CD4-positive, alpha-beta T cell (primary cell): ENCODE measurements around the gene ATP8B3. TPM values are rescaled to one million over a fixed set of nuclear protein-coding genes. Genes with fewer than 3 reads are reported as not detected.

Source experiments
- ATAC-seq: fragments of 200-7000 bp; cut with Tn5 transposase; one replicate; pipeline ENCODE4 v1.10.0; 2022; ENCODE audit warnings: mild to moderate bottlenecking; ENCODE audit not compliant: poor library complexity
- CTCF ChIA-PET: fragments of 350-600 bp; sonication (Branson Sonifier 250); formaldehyde crosslinking; loops from one replicate; lab custom pipeline; 2021; ENCODE audit warnings: antibody characterized with exemption, inconsistent platforms; lab: Charles Lee
- POLR2A ChIA-PET: fragments of 350-600 bp; sonication (Branson Sonifier 250); formaldehyde crosslinking; loops from one replicate; lab custom pipeline; 2021; ENCODE audit warnings: antibody characterized with exemption, inconsistent platforms; lab: Charles Lee
- DNase-seq, 14 experiments: peaks; one replicate each; pipeline ENCODE4 v3.0.0-alpha.2; 2013 to 2020; ENCODE audit warnings: mixed read lengths in 2 of 14
- H3K27ac ChIP-seq, 2 donors: one replicate each; pipeline versions ENCODE4 v1.5.1 to v1.7.0; 2013; ENCODE audit warnings: low read length in 2 of 2, low read depth in 1 of 2, mild to moderate bottlenecking in 1 of 2
- H3K27me3 ChIP-seq, 2 experiments: 1 replicate in 1 of 2; 2 replicates in 1 of 2; pipeline versions ENCODE4 v1.6.1 to v1.7.0; 2013; ENCODE audit warnings: low read length in 2 of 2, control low read depth in 1 of 2, mild to moderate bottlenecking in 1 of 2, moderate library complexity in 1 of 2; ENCODE audit not compliant: insufficient read depth in 2 of 2, control insufficient read depth in 1 of 2
- H3K36me3 ChIP-seq: one replicate; pipeline ENCODE4 v1.6.1; 2013; ENCODE audit warnings: low read length, control low read depth; ENCODE audit not compliant: insufficient read depth
- H3K4me1 ChIP-seq: one replicate; pipeline ENCODE4 v1.6.1; 2013; ENCODE audit warnings: low read length, control low read depth; ENCODE audit not compliant: insufficient read depth
- H3K4me3 ChIP-seq: one replicate; pipeline ENCODE4 v1.5.1; 2013; ENCODE audit warnings: mild to moderate bottlenecking, low read length, moderate library complexity
- H3K9me3 ChIP-seq, 2 experiments: 1 replicate in 1 of 2; 2 replicates in 1 of 2; pipeline versions ENCODE4 v1.6.1 to v1.7.0; 2013; ENCODE audit warnings: low read length in 2 of 2, mild to moderate bottlenecking in 2 of 2, control low read depth in 1 of 2, moderate library complexity in 1 of 2; ENCODE audit not compliant: control insufficient read depth in 1 of 2, insufficient read depth in 1 of 2
- H3K27ac Mint-ChIP-seq: one replicate; pipeline ENCODE4 v1.8.0; 2020; ENCODE audit warnings: mixed read lengths
- H3K27me3 Mint-ChIP-seq: one replicate; pipeline ENCODE4 v1.8.0; 2021; ENCODE audit warnings: mixed read lengths
- H3K36me3 Mint-ChIP-seq: one replicate; pipeline ENCODE4 v1.8.0; 2021; ENCODE audit warnings: low read depth, mixed read lengths
- H3K4me1 Mint-ChIP-seq: one replicate; pipeline ENCODE4 v1.8.0; 2021; ENCODE audit warnings: low read depth, mixed read lengths
- H3K4me3 Mint-ChIP-seq: one replicate; pipeline ENCODE4 v1.8.0; 2020; ENCODE audit warnings: mild to moderate bottlenecking, mixed read lengths
- H3K9me3 Mint-ChIP-seq: one replicate; pipeline ENCODE4 v1.8.0; 2020; ENCODE audit warnings: mixed read lengths
- CTCF ChIP-seq: fragments of 200-600 bp; IDR thresholded peaks from one replicate; pipeline ENCODE4 v1.8.0; 2022; ENCODE audit warnings: antibody characterized with exemption, mild to moderate bottlenecking
- intact Hi-C, 2 experiments: fragments of 100-400 bp; cut with DNase I in 1 of 2; cut with micrococcal nuclease in 1 of 2; formaldehyde crosslinking; loops; one replicate each; pipeline versions ENCODE4 v1.15.1 to v1.9.0; 2023 to 2025; cut with DNase I, micrococcal nuclease
- total RNA-seq, 174 experiments: library from RNA in 2 of 174; stranded (reverse) in 2 of 174; gene quantifications; one replicate each; pipeline ENCODE4 v1.2.3 and lab custom pipeline; 2021 to 2026

The ATP8B3 gene
- total RNA-seq, 2 experiments from 2014 or later: 2.5 to 3.2 TPM

- intact Hi-C loops: no loop called here
- POLR2A ChIA-PET: no interaction called here
- peaks cover 62% of the 10 kb centered on the region for H3K27me3 Mint-ChIP-seq
- CTCF ChIA-PET: interaction anchor here (0.6 to 1.4 kb wide), 2 partner anchors 74 to 183 kb away, joined by 3 to 4 read pairs; no protein-coding TSS in a partner anchor
- H3K36me3 Mint-ChIP-seq: no peaks in the 10 kb centered on the region
- peaks cover 39% of the 10 kb centered on the region for H3K4me1 ChIP-seq
- DNase-seq: no peak
- no peak overlapping the region for H3K27ac Mint-ChIP-seq
- no peak overlapping the region for H3K4me3 Mint-ChIP-seq
- peaks cover 9% of the 10 kb centered on the region for H3K4me1 Mint-ChIP-seq
- H3K9me3 ChIP-seq: peaks cover 0 to 63% of the 10 kb centered on the region in 2 experiments
- peaks cover 68 to 73% of the 10 kb centered on the region in 2 experiments for H3K27me3 ChIP-seq
- no peak for TF ChIP-seq CTCF
- H3K36me3 ChIP-seq: no peaks in the 10 kb centered on the region
- H3K9me3 Mint-ChIP-seq: no peaks in the 10 kb centered on the region
- no peak overlapping the region for H3K27ac ChIP-seq
- ATAC-seq: no peak
- no peak overlapping the region for H3K4me3 ChIP-seq
Measured at GRCh38 chr19:1746401-1747284, 65.4 kb downstream of the ATP8B3 start.

- H3K27me3 ChIP-seq: peaks cover 57 to 63% of the 10 kb centered on the region in 2 experiments
Measured at GRCh38 chr19:1745589-1746031, 66.5 kb downstream of the ATP8B3 start.

More at GRCh38 chr19:1745589-1746031, 66.5 kb downstream of the ATP8B3 start:
- Histone ChIP-seq H3K4me1 (peaks cover 38% of the 10 kb centered on the region), H3K27ac (no peak overlapping the region), H3K4me3 (no peak overlapping the region), H3K9me3 (peaks cover 0 to 57% of the 10 kb centered on the region in 2 experiments), H3K36me3 (no peaks in the 10 kb centered on the region)
- no peak for TF ChIP-seq CTCF
- H3K27me3 Mint-ChIP-seq: peaks cover 58% of the 10 kb centered on the region
- POLR2A ChIA-PET: no interaction called here
- intact Hi-C loops: no loop called here
- DNase-seq (no peak), ATAC-seq (no peak)
- H3K4me1 Mint-ChIP-seq: peaks cover 9% of the 10 kb centered on the region
- CTCF ChIA-PET: interaction anchor here (1.4 kb wide), 1 partner anchor 73 kb away, joined by 4 read pairs; no protein-coding TSS in a partner anchor
- H3K27ac Mint-ChIP-seq: no peak overlapping the region
- H3K36me3 Mint-ChIP-seq: no peaks in the 10 kb centered on the region
- no peak overlapping the region for H3K4me3 Mint-ChIP-seq
- H3K9me3 Mint-ChIP-seq: no peaks in the 10 kb centered on the region
